Liver (tissue), 9 donors: ENCODE data around the gene NFE2L1. TPM values are rescaled to one million over a fixed set of nuclear protein-coding genes. Genes with fewer than 3 reads are reported as not detected.

Source experiments
- DNase-seq: peaks from one replicate; pipeline ENCODE4 v3.0.0-alpha.2; 2017; ENCODE audit warnings: low spot score
- H3K27ac ChIP-seq, 2 donors: one replicate each; pipeline ENCODE4 v1.7.0; 2013; ENCODE audit warnings: inconsistent platforms in 2 of 2, low read length in 2 of 2, control low read depth in 1 of 2, low read depth in 1 of 2, mild to moderate bottlenecking in 1 of 2
- H3K27me3 ChIP-seq, 4 donors: one replicate each; pipeline versions ENCODE4 v1.6.1 to v1.7.0; 2013; ENCODE audit warnings: low read length in 3 of 4, inconsistent platforms in 1 of 4, mild to moderate bottlenecking in 1 of 4, moderate library complexity in 1 of 4; ENCODE audit not compliant: control insufficient read depth in 4 of 4, insufficient read depth in 4 of 4
- H3K36me3 ChIP-seq, 4 donors: one replicate each; pipeline versions ENCODE4 v1.6.1 to v1.7.0; 2013; ENCODE audit warnings: low read length in 3 of 4, mild to moderate bottlenecking in 3 of 4, low read depth in 1 of 4, moderate library complexity in 1 of 4; ENCODE audit not compliant: control insufficient read depth in 4 of 4, insufficient read depth in 3 of 4
- H3K4me1 ChIP-seq, 4 donors: one replicate each; pipeline versions ENCODE4 v1.6.1 to v1.7.0; 2013; ENCODE audit warnings: low read length in 3 of 4, mild to moderate bottlenecking in 3 of 4, moderate library complexity in 1 of 4; ENCODE audit not compliant: control insufficient read depth in 4 of 4, insufficient read depth in 4 of 4
- H3K4me3 ChIP-seq, 3 donors: one replicate each; pipeline versions ENCODE4 v1.6.1 to v1.7.0; 2013; ENCODE audit warnings: low read length in 3 of 3, control low read depth in 1 of 3, low read depth in 1 of 3, mild to moderate bottlenecking in 1 of 3
- H3K9ac ChIP-seq, 2 donors: one replicate each; pipeline ENCODE4 v1.7.0; 2013; ENCODE audit warnings: low read length in 2 of 2, mild to moderate bottlenecking in 2 of 2, moderate library complexity in 2 of 2, control low read depth in 1 of 2, low read depth in 1 of 2
- H3K9me3 ChIP-seq, 4 donors: one replicate each; pipeline versions ENCODE4 v1.6.1 to v1.7.0; 2013; ENCODE audit warnings: low read length in 3 of 4; ENCODE audit not compliant: control insufficient read depth in 4 of 4
- ATF3 ChIP-seq: IDR thresholded peaks from 2 replicates; pipeline ENCODE4 v1.6.1; 2016; ENCODE audit warnings: antibody characterized with exemption
- CTCF ChIP-seq: fragments of 150-350 bp; IDR thresholded peaks from 2 replicates; pipeline ENCODE4 v1.5.1; 2017; ENCODE audit warnings: improper control_type of control experiment, low read depth, low read length; ENCODE audit not compliant: missing input control
- FOXA2 ChIP-seq: IDR thresholded peaks from 2 replicates; pipeline ENCODE4 v1.6.1; 2016; ENCODE audit warnings: antibody characterized with exemption
- GABPA ChIP-seq, 2 donors: IDR thresholded peaks in 1 of 2; conservative IDR thresholded peaks in 1 of 2; 2 replicates each; pipeline ENCODE4 v1.6.1; 2016; ENCODE audit warnings: antibody characterized with exemption in 2 of 2, mild to moderate bottlenecking in 1 of 2, moderate library complexity in 1 of 2
- HNF4A ChIP-seq, 2 donors: conservative IDR thresholded peaks; 2 replicates each; pipeline ENCODE4 v1.6.1; 2016; ENCODE audit warnings: antibody characterized with exemption in 2 of 2, mild to moderate bottlenecking in 2 of 2
- HNF4G ChIP-seq: IDR thresholded peaks from 2 replicates; pipeline ENCODE4 v1.6.1; 2016; ENCODE audit warnings: antibody characterized with exemption
- JUND ChIP-seq, 2 donors: IDR thresholded peaks; 2 replicates each; pipeline ENCODE4 v1.6.1; 2016; ENCODE audit warnings: antibody characterized with exemption in 2 of 2
- MAX ChIP-seq: IDR thresholded peaks from 2 replicates; pipeline ENCODE4 v1.6.1; 2016; ENCODE audit warnings: antibody characterized with exemption
- NR2F2 ChIP-seq: IDR thresholded peaks from 2 replicates; pipeline ENCODE4 v1.6.1; 2016; ENCODE audit warnings: antibody characterized with exemption
- RAD21 ChIP-seq, 2 donors: IDR thresholded peaks; 2 replicates each; pipeline ENCODE4 v1.6.1; 2016; ENCODE audit warnings: antibody characterized with exemption in 2 of 2, mild to moderate bottlenecking in 2 of 2
- REST ChIP-seq: IDR thresholded peaks from 2 replicates; pipeline ENCODE4 v1.6.1; 2016; ENCODE audit warnings: antibody characterized with exemption, mild to moderate bottlenecking
- RXRA ChIP-seq, 2 donors: IDR thresholded peaks; 2 replicates each; pipeline ENCODE4 v1.6.1; 2017 to 2018; ENCODE audit warnings: antibody characterized with exemption in 2 of 2, mild to moderate bottlenecking in 1 of 2
- SP1 ChIP-seq: IDR thresholded peaks from 2 replicates; pipeline ENCODE4 v1.6.1; 2018; ENCODE audit warnings: antibody characterized with exemption, mild to moderate bottlenecking
- TAF1 ChIP-seq: conservative IDR thresholded peaks from 2 replicates; pipeline ENCODE4 v1.6.1; 2016; ENCODE audit warnings: antibody characterized with exemption, mild to moderate bottlenecking
- YY1 ChIP-seq: IDR thresholded peaks from 2 replicates; pipeline ENCODE4 v1.6.1; 2016; ENCODE audit warnings: antibody characterized with exemption, mild to moderate bottlenecking
- ZBTB33 ChIP-seq: IDR thresholded peaks from 2 replicates; pipeline ENCODE4 v1.6.1; 2016; ENCODE audit warnings: antibody characterized with exemption
- WGBS: extraction: QIAGEN DNeasy Blood & Tissue Kit; methylation state at CpG from one replicate; pipeline ENCODE4 v1.1.7; 2013; 5-methylcytosine and 5-hydroxymethylcytosine counted together
- polyA plus RNA-seq, 2 donors: library from polyadenylated mRNA; stranded (reverse) in 1 of 2; unstranded in 1 of 2; fragments of 200-250 nt in 1 of 2; fragments of >200 nt in 1 of 2; fragmentation: Nextera tagmentation in 1 of 2; extraction: Ambion mirVana in 1 of 2; gene quantifications; one replicate each; pipeline versions ENCODE4 v1.2.1 to v1.2.3, GENCODE V29; 2013 to 2015
- total RNA-seq, 2 donors: library from RNA; depleted of rRNA; stranded (reverse); fragments of >200 nt; gene quantifications; one replicate each; pipeline ENCODE4 v1.2.3, GENCODE V29; 2014
- donor health status: healthy.
- donor health status: healthy.
- donor health status: healthy.
- donor health status: healthy.
- donor health status: healthy.

NFE2L1 gene
- total and polyA plus RNA-seq, 4 donors: 14.3 to 79.5 (median 57.6) TPM

- Histone ChIP-seq H3K36me3 (no peaks in the 10 kb centered on the region), H3K27ac (peak overlapping the region; percentile 81 to 89), H3K4me3 (peak overlapping the region; percentile 51 to 94 (median 77)), H3K9me3 (no peaks in the 10 kb centered on the region), H3K27me3 (no peaks in the 10 kb centered on the region), H3K4me1 (peaks cover 1 to 17% (median 11%) of the 10 kb centered on the region in 4 donors), H3K9ac (peak overlapping the region; percentile 51 to 77)
- TF ChIP-seq REST: no peak
- no peak for TF ChIP-seq MAX
- no peak for TF ChIP-seq NR2F2
- TF ChIP-seq RXRA (IDR thresholded peaks at IDR 0.05): no peak
- TF ChIP-seq JUND (IDR thresholded peaks at IDR 0.05): no peak
- TF ChIP-seq TAF1: no peak
- TF ChIP-seq GABPA (IDR thresholded peaks at IDR 0.05 in 1 of 2, conservative IDR thresholded peaks at IDR 0.05 in 1 of 2): no peak
- no peak for TF ChIP-seq FOXA2
- no peak for TF ChIP-seq SP1
- no peak for TF ChIP-seq HNF4G
- no peak for TF ChIP-seq ATF3
- TF ChIP-seq CTCF: no peak
- peak; percentile 44 for DNase-seq
- WGBS: 1% methylated on average over 23 of the region's 23 CpGs
These were observed 52.4 kb downstream of the NFE2L1 start for GRCh38 chr17:48100591-48101011.

GRCh38 chr17:48101012-48101720, 53.0 kb downstream of the NFE2L1 start, which contains the start of gene CBX1:
CBX1 (minus strand) TSS chr17:48101478; CDS start chr17:48077004, 24,474 bp downstream.
- H3K27ac ChIP-seq: peak within 1 kb of the TSS; percentile 81 to 89
- peaks cover 1 to 17% (median 11%) of the 10 kb centered on the region in 4 donors for H3K4me1 ChIP-seq
- WGBS: under 1% methylated on average over 79 of the region's 79 CpGs
- no peaks in the 10 kb centered on the region for H3K27me3 ChIP-seq
- H3K4me3 ChIP-seq: peak within 1 kb of the TSS; percentile 51 to 94 (median 77)
- DNase-seq: peak; percentile 84
- no peaks in the 10 kb centered on the region for H3K36me3 ChIP-seq
- no peaks in the 10 kb centered on the region for H3K9me3 ChIP-seq
- H3K9ac ChIP-seq: peak within 1 kb of the TSS; percentile 51 to 77
- TF ChIP-seq RAD21 (IDR thresholded peaks at IDR 0.05) (no peak), YY1 (peak; percentile 29), ZBTB33 (no peak), JUND (IDR thresholded peaks at IDR 0.05) (no peak), HNF4A (conservative IDR thresholded peaks at IDR 0.05) (no peak), SP1 (peak; percentile 23), TAF1 (no peak), GABPA (IDR thresholded peaks at IDR 0.05 in 1 of 2, conservative IDR thresholded peaks at IDR 0.05 in 1 of 2) (peak in 1 of 2 donors; percentile 73), FOXA2 (no peak), NR2F2 (no peak), CTCF (no peak), REST (no peak)
